WERI-Rb-1 (cell line): ENCODE data around the gene SPPL2A.

Experiments used
- DNase-seq: peaks from one replicate; pipeline ENCODE4 v3.0.0-alpha.2; 2020
- H3K27ac ChIP-seq: fragments of 250-450 bp; sonication (Bioruptor Pico); 2 replicates; pipeline ENCODE4 v1.5.1; 2020; ENCODE audit warnings: mild to moderate bottlenecking, moderate library complexity
- H3K27me3 ChIP-seq: fragments of 250-450 bp; sonication (Bioruptor Pico); 2 replicates; pipeline ENCODE4 v1.5.1; 2021; ENCODE audit warnings: mild to moderate bottlenecking, low read depth, moderate library complexity; ENCODE audit not compliant: insufficient read depth, severe bottlenecking
- H3K36me3 ChIP-seq: fragments of 250-450 bp; sonication (Bioruptor Pico); 2 replicates; pipeline ENCODE4 v1.5.1; 2020; ENCODE audit warnings: mild to moderate bottlenecking, moderate library complexity
- H3K4me3 ChIP-seq: 2 replicates; pipeline ENCODE4 v1.5.1; 2011; ENCODE audit warnings: low read depth, mild to moderate bottlenecking, control low read depth, low read length
- H3K9me3 ChIP-seq: fragments of 250-450 bp; sonication (Bioruptor Pico); 2 replicates; pipeline ENCODE4 v1.5.1; 2021; ENCODE audit warnings: mild to moderate bottlenecking, moderate library complexity; ENCODE audit not compliant: severe bottlenecking
- TF ChIP-seq, protein P1 (sequence below): IDR thresholded peaks from 2 replicates; pipeline ENCODE4 v1.5.1; 2011; ENCODE audit warnings: low read depth, mild to moderate bottlenecking, control low read depth, inconsistent platforms, low read length

Gene SPPL2A

DNA sequence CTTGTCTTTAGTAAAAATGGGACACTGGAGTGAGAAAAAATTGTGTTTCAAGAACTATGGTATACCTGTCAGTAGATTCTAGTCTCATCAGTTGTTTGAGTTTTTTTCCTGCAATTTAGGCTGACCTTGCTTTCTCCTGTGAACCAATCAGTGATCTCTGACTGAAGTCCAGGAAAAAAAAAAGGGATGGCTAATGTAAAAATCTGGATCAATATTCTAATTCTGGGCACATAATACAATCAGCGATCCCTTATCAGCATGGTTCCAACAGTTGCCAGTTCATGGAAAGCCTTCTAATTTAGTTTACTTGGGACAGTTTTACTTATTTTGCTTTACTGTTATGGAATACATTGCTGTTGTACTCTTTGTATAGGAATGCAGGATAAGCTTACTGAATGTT lies 95.9 kb downstream of the SPPL2A start:
- Histone ChIP-seq H3K9me3 (no peaks in the 10 kb centered on the region), H3K27me3 (no peaks in the 10 kb centered on the region), H3K27ac (no peak overlapping the region), H3K4me3 (no peak overlapping the region), H3K36me3 (peaks cover 10% of the 10 kb centered on the region)
- no peak for DNase-seq
- TF ChIP-seq, protein P1, sequence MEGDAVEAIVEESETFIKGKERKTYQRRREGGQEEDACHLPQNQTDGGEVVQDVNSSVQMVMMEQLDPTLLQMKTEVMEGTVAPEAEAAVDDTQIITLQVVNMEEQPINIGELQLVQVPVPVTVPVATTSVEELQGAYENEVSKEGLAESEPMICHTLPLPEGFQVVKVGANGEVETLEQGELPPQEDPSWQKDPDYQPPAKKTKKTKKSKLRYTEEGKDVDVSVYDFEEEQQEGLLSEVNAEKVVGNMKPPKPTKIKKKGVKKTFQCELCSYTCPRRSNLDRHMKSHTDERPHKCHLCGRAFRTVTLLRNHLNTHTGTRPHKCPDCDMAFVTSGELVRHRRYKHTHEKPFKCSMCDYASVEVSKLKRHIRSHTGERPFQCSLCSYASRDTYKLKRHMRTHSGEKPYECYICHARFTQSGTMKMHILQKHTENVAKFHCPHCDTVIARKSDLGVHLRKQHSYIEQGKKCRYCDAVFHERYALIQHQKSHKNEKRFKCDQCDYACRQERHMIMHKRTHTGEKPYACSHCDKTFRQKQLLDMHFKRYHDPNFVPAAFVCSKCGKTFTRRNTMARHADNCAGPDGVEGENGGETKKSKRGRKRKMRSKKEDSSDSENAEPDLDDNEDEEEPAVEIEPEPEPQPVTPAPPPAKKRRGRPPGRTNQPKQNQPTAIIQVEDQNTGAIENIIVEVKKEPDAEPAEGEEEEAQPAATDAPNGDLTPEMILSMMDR: no peak

DNA sequence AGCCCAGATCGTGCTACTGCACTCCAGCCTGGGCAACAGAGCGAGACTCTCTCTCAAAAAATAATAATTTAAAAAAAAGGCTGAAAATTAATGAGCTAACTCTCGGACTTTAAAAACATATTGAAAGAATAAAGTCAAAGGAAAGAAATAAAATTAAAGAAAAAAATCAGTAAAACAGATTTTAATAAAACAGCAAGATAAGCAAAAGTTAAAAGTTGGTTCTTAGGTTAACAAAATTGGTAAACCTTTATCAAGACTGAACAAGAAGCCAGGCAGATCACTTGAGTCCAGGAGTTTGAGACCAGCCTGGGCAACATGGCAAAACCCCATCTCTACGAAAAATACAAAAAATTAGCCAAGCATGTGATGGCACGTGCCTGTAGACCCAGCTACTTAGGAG lies 99.6 kb downstream of the SPPL2A start:
- peaks cover 34% of the 10 kb centered on the region for H3K36me3 ChIP-seq
- TF ChIP-seq, protein P1: no peak
- H3K4me3 ChIP-seq: no peak overlapping the region
- no peaks in the 10 kb centered on the region for H3K9me3 ChIP-seq
- H3K27ac ChIP-seq: no peak overlapping the region
- no peaks in the 10 kb centered on the region for H3K27me3 ChIP-seq
- DNase-seq: no peak

DNA sequence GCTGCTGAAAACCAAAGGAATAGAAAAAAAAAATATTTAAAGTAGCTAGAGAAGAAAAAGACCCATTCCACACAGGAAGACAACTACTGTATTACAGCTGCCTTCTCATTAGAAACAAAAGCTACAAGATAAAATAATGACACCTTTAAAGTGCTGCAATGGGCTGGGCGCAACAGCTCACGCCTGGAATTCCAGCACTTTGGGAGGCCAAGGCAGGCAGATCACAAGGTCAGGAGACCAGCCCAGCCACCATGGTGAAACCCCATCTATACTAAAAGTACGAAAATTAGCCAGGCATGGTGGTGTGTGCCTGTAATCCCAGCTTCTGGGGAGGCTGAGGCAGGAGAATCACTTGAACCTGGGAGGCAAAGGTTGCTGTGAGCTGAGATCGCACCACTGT lies 110.0 kb downstream of the SPPL2A start:
- H3K36me3 ChIP-seq: peaks cover 51% of the 10 kb centered on the region
- TF ChIP-seq, protein P1: no peak
- H3K9me3 ChIP-seq: no peaks in the 10 kb centered on the region
- H3K4me3 ChIP-seq: no peak overlapping the region
- H3K27ac ChIP-seq: no peak overlapping the region
- no peak for DNase-seq
- no peaks in the 10 kb centered on the region for H3K27me3 ChIP-seq

DNA sequence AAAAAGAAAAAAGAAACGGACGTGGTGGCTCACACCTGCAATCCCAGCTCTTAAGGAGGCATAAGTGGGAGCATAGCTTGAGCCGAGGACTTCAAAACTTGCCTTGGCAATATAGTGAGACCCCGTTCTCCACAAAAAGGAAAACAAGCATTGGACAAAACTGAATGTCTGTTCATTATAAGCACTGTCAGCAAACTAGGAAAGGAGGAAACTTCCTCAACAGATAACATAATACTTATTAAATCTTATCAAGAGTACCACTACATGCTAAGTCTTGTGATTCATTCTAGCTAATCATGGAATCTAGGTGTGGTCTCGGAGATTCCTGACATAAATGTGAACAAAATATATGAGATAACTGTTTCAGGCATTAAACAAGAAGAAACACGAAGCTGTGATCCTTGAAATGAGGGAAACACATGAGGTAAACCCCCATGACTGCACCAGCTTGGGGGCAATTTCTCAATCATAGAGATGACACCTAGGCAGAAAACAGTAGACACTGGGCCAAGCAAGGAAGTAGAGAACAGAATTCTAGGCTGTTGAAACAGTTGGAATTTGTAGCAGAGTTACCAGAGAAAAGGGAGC lies 112.3 kb downstream of the SPPL2A start:
- Histone ChIP-seq H3K4me3 (no peak overlapping the region), H3K27me3 (no peaks in the 10 kb centered on the region), H3K9me3 (no peaks in the 10 kb centered on the region), H3K36me3 (peaks cover 52% of the 10 kb centered on the region), H3K27ac (no peak overlapping the region)
- DNase-seq: no peak
- TF ChIP-seq, protein P1: no peak

DNA sequence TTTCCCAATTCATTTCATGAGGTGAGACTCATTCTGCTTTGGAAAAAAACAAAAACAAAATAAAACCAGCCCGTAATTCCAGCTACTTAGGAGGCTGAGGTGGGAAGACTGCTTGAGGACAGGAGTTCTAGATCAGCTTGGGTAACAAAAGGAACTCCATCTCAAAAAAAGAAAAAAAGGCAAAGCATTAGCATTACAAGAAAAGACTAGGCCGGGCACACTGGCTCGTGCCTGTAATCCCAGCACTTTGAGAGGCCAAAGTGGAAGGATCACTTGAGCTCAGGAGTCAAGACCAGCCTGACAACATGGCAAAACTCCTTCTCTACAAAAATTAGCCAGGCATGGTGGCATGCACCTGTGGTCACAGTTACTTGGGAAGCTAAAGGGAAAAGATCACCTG lies 112.8 kb downstream of the SPPL2A start:
- Histone ChIP-seq H3K36me3 (peaks cover 57% of the 10 kb centered on the region), H3K27ac (no peak overlapping the region), H3K27me3 (no peaks in the 10 kb centered on the region), H3K4me3 (no peak overlapping the region), H3K9me3 (no peaks in the 10 kb centered on the region)
- no peak for DNase-seq
- TF ChIP-seq, protein P1: no peak
